WTC11 (cell line): ENCODE measurements around the gene ATP2B2. TPM values are rescaled to one million over a fixed set of nuclear protein-coding genes. Genes with fewer than 3 reads are reported as not detected.

ENCODE experiments used
- ATAC-seq: fragments of 200-7000 bp; cut with Tn5 transposase; 2 replicates; pipeline ENCODE4 v1.10.0; 2021; ENCODE audit warnings: mild to moderate bottlenecking, moderate library complexity
- CTCF ChIA-PET: fragments of 300-600 bp; sonication (Branson Sonifier 250); formaldehyde crosslinking; loops from one replicate; lab custom pipeline; 2021; ENCODE audit warnings: antibody characterized with exemption; lab: Charles Lee
- POLR2A ChIA-PET: fragments of 350-600 bp; sonication (Branson Sonifier 250); formaldehyde crosslinking; loops from one replicate; lab custom pipeline; 2021; ENCODE audit warnings: antibody characterized with exemption; lab: Charles Lee
- DNase-seq: peaks from one replicate; pipeline ENCODE4 v3.0.0; 2021; ENCODE audit warnings: low spot score
- H3K27ac Mint-ChIP-seq: 2 replicates; pipeline ENCODE4 v1.8.0; 2021; ENCODE audit warnings: mixed read lengths
- H3K27me3 Mint-ChIP-seq: 2 replicates; pipeline ENCODE4 v1.8.0; 2021; ENCODE audit warnings: low read depth, mild to moderate bottlenecking, moderate library complexity, mixed read lengths
- H3K36me3 Mint-ChIP-seq: 2 replicates; pipeline ENCODE4 v1.8.0; 2021; ENCODE audit warnings: mixed read lengths
- H3K4me1 Mint-ChIP-seq: 2 replicates; pipeline ENCODE4 v1.8.0; 2022; ENCODE audit warnings: mixed read lengths
- H3K4me3 Mint-ChIP-seq: 2 replicates; pipeline ENCODE4 v1.8.0; 2021; ENCODE audit warnings: mild to moderate bottlenecking, moderate library complexity, mixed read lengths
- H3K9me3 Mint-ChIP-seq: 2 replicates; pipeline ENCODE4 v1.8.0; 2021; ENCODE audit warnings: mixed read lengths
- CBFB ChIP-seq: sonication (generic); formaldehyde crosslinking; IDR thresholded peaks from 2 replicates; pipeline ENCODE4 v1.8.1; 2022; ENCODE audit warnings: mild to moderate bottlenecking, low read depth, missing genetic modification reagents
- EMX1 ChIP-seq: fragments of 250-450 bp; sonication (Bioruptor Pico); IDR thresholded peaks from 2 replicates; pipeline ENCODE4 v1.8.0; 2021; ENCODE audit warnings: mild to moderate bottlenecking
- FOXK1 ChIP-seq: sonication (generic); formaldehyde crosslinking; IDR thresholded peaks from 2 replicates; pipeline ENCODE4 v1.8.0; 2022; ENCODE audit warnings: mild to moderate bottlenecking, moderate library complexity, missing genetic modification reagents
- FOXP1 ChIP-seq: sonication (generic); formaldehyde crosslinking; IDR thresholded peaks from 2 replicates; pipeline ENCODE4 v1.8.0; 2022; ENCODE audit warnings: missing genetic modification reagents, mild to moderate bottlenecking, moderate library complexity, borderline replicate concordance
- GABPB1 ChIP-seq: sonication (generic); formaldehyde crosslinking; IDR thresholded peaks from 2 replicates; pipeline ENCODE4 v1.8.1; 2023; ENCODE audit warnings: mild to moderate bottlenecking, missing genetic modification reagents
- KAT7 ChIP-seq: sonication (generic); formaldehyde crosslinking; IDR thresholded peaks from 2 replicates; pipeline ENCODE4 v1.8.1; 2023; ENCODE audit warnings: missing genetic modification reagents, mild to moderate bottlenecking, borderline replicate concordance
- NFE2L1 ChIP-seq: sonication (generic); formaldehyde crosslinking; IDR thresholded peaks from 2 replicates; pipeline ENCODE4 v1.8.1; 2023; ENCODE audit warnings: missing genetic modification reagents
- NFYB ChIP-seq: sonication (generic); formaldehyde crosslinking; conservative IDR thresholded peaks from 2 replicates; pipeline ENCODE4 v1.8.0; 2022; ENCODE audit warnings: low read depth, missing genetic modification reagents
- NR1H2 ChIP-seq: sonication (generic); formaldehyde crosslinking; IDR thresholded peaks from 2 replicates; pipeline ENCODE4 v1.9.0; 2021; ENCODE audit warnings: mild to moderate bottlenecking, moderate library complexity, missing genetic modification reagents
- NR3C1 ChIP-seq: sonication (generic); formaldehyde crosslinking; conservative IDR thresholded peaks from 2 replicates; pipeline ENCODE4 v1.8.1; 2023; ENCODE audit warnings: low read depth, mild to moderate bottlenecking, missing genetic modification reagents
- PRRX2 ChIP-seq: fragments of 250-450 bp; sonication (Bioruptor Pico); IDR thresholded peaks from 2 replicates; pipeline ENCODE4 v1.8.0; 2021; ENCODE audit warnings: mild to moderate bottlenecking
- RORB ChIP-seq: fragments of 250-450 bp; sonication (Bioruptor Pico); IDR thresholded peaks from 2 replicates; pipeline ENCODE4 v1.9.0; 2021; ENCODE audit warnings: mild to moderate bottlenecking
- TCF7 ChIP-seq: sonication (generic); formaldehyde crosslinking; IDR thresholded peaks from 2 replicates; pipeline ENCODE4 v1.8.0; 2022; ENCODE audit warnings: mild to moderate bottlenecking, low read depth, missing genetic modification reagents, moderate library complexity
- TP53 ChIP-seq: sonication (generic); formaldehyde crosslinking; IDR thresholded peaks from 2 replicates; pipeline ENCODE4 v1.8.1; 2023; ENCODE audit warnings: mild to moderate bottlenecking, missing genetic modification reagents
- ZNF232 ChIP-seq: sonication (generic); formaldehyde crosslinking; IDR thresholded peaks from 2 replicates; pipeline ENCODE4 v1.8.0; 2022; ENCODE audit warnings: mild to moderate bottlenecking, missing genetic modification reagents
- ZNF396 ChIP-seq: fragments of 250-450 bp; sonication (Bioruptor Pico); IDR thresholded peaks from 2 replicates; pipeline ENCODE4 v1.8.0; 2021; ENCODE audit warnings: mild to moderate bottlenecking, moderate library complexity, borderline replicate concordance
- ZNF423 ChIP-seq: fragments of 250-450 bp; sonication (Bioruptor Pico); IDR thresholded peaks from 2 replicates; pipeline ENCODE4 v2.1.2; 2022; ENCODE audit warnings: mild to moderate bottlenecking, moderate library complexity
- ZNF671 ChIP-seq: fragments of 250-450 bp; sonication (Bioruptor Pico); IDR thresholded peaks from 2 replicates; pipeline ENCODE4 v1.8.0; 2021; ENCODE audit warnings: mild to moderate bottlenecking
- total RNA-seq: library from RNA; stranded (reverse); gene quantifications from 3 replicates; pipeline ENCODE4 v1.2.3, GENCODE V29; 2021
- TF ChIP-seq, protein P1 (sequence below): fragments of 250-450 bp; sonication (Bioruptor Pico); conservative IDR thresholded peaks from 2 replicates; pipeline ENCODE4 v1.9.0; 2021; ENCODE audit warnings: mild to moderate bottlenecking
- TF ChIP-seq, protein P2 (sequence below): sonication (generic); formaldehyde crosslinking; IDR thresholded peaks from 2 replicates; pipeline ENCODE4 v1.8.1; 2023; ENCODE audit warnings: mild to moderate bottlenecking, missing genetic modification reagents
- TF ChIP-seq, protein P3 (sequence below): sonication (generic); formaldehyde crosslinking; conservative IDR thresholded peaks from 2 replicates; pipeline ENCODE4 v1.8.1; 2022; ENCODE audit warnings: mild to moderate bottlenecking, missing genetic modification reagents
- TF ChIP-seq, protein P4 (sequence below): sonication (generic); formaldehyde crosslinking; IDR thresholded peaks from 2 replicates; pipeline ENCODE4 v1.8.0; 2023; ENCODE audit warnings: missing genetic modification reagents
- TF ChIP-seq, protein P5 (sequence below): sonication (generic); formaldehyde crosslinking; IDR thresholded peaks from 2 replicates; pipeline ENCODE4 v1.8.0; 2023; ENCODE audit warnings: mild to moderate bottlenecking, missing genetic modification reagents

The ATP2B2 gene
- total RNA-seq, 1 experiment from 2014 or later: 0.48 TPM

DNA sequence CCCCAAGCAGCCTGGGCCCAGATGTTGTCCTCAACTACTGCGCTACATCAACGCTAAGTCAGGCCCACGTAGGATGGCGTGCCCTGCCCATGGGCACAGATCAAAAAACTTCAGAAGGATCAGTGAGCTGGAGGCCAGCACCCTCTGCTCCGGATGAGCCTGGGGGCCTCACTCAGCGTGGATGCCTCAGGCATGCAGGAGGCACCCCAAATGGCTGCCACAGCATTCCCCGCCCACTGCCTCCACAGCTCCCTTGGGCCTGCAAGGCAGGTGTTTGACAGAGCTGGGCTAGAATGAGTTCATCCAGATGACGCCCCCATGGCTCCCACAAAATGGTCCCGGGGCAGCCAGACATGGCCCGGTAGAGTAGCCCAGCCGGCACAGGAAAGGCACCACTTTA is 7.1 kb downstream of the ATP2B2 start:
- CTCF ChIA-PET: no interaction called here
- Mint-ChIP-seq H3K27ac (no peak overlapping the region), H3K4me1 (no peaks in the 10 kb centered on the region; the same call in 1 of the 2 replicates)

DNA sequence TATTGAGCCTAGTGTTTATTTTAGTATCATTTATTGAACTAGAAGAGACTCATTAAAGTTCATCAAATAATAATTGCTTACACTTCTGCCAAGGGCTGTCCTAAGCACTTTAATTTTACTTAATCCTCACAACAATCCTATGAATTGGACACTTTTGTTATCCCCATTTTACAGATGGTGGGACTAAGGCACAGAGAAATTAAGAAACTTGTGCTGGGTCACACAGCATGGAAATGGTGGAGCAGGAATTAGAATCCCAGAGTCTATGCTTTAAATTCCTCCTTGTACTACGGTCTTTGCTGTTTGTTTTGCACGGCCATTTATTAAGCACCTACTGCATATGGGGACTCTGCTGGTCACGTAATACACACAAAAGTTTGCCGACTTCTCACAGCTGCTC is 7.9 kb downstream of the ATP2B2 start:
- ChIA-PET CTCF (interaction anchor here (1.1 kb wide), 1 partner anchor 241 kb away, joined by 3 read pairs; no protein-coding TSS in a partner anchor), POLR2A (no interaction called here)
- H3K36me3 Mint-ChIP-seq: no peaks in the 10 kb centered on the region
- H3K27ac Mint-ChIP-seq: no peak overlapping the region
- no peaks in the 10 kb centered on the region for H3K9me3 Mint-ChIP-seq
- no peak overlapping the region for H3K4me3 Mint-ChIP-seq
- no peak for ATAC-seq
- no peaks in the 10 kb centered on the region for H3K27me3 Mint-ChIP-seq
- no peak for DNase-seq
- TF ChIP-seq PRRX2: no peak
- TF ChIP-seq, protein P1, sequence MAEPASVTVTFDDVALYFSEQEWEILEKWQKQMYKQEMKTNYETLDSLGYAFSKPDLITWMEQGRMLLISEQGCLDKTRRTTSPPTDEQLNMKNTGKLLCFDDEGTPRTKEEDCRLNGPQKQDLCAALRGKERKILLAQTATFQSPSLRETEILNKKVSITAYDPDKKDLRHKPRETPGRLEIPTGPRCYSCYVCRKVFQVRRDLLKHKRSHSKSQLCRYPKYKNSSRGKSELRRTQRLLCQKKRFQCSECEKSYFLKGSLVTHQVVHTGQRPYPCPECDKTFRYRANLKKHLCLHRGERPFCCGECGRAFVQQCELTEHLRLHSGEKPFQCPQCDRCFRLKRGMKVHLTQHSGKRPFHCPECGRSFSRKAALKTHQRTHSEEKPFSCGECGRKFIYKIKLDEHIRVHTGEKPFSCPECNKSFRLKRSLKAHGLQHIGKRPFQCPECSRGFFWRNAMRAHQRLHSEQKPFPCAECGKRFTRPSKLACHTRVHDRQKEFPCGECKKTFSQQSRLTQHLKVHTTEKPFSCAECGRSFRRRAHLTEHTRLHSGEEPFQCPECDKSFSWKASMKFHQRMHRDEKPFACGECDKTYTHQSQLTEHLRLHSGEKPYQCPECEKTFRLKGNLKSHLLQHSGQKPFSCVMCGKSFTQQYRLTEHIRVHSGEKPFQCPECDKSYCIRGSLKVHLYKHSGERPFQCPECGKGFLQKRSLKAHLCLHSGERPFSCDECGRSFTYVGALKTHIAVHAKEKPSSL (CRISPR knock-in tag): no peak
- TF ChIP-seq NFE2L1 (CRISPR knock-in tag): no peak
- TF ChIP-seq ZNF671 (CRISPR knock-in tag): no peak
- no peak for TF ChIP-seq TCF7 (CRISPR knock-in tag)
- TF ChIP-seq, protein P2, sequence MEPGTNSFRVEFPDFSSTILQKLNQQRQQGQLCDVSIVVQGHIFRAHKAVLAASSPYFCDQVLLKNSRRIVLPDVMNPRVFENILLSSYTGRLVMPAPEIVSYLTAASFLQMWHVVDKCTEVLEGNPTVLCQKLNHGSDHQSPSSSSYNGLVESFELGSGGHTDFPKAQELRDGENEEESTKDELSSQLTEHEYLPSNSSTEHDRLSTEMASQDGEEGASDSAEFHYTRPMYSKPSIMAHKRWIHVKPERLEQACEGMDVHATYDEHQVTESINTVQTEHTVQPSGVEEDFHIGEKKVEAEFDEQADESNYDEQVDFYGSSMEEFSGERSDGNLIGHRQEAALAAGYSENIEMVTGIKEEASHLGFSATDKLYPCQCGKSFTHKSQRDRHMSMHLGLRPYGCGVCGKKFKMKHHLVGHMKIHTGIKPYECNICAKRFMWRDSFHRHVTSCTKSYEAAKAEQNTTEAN: no peak
- no peak for TF ChIP-seq ZNF232 (CRISPR knock-in tag)
- no peak for TF ChIP-seq CBFB (CRISPR knock-in tag)
- no peak for TF ChIP-seq RORB
- no peak for TF ChIP-seq EMX1
- TF ChIP-seq ZNF423 (CRISPR knock-in tag): no peak
- TF ChIP-seq, protein P3, sequence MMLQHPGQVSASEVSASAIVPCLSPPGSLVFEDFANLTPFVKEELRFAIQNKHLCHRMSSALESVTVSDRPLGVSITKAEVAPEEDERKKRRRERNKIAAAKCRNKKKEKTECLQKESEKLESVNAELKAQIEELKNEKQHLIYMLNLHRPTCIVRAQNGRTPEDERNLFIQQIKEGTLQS: no peak
- no peak for TF ChIP-seq NR3C1
- TF ChIP-seq, protein P4, sequence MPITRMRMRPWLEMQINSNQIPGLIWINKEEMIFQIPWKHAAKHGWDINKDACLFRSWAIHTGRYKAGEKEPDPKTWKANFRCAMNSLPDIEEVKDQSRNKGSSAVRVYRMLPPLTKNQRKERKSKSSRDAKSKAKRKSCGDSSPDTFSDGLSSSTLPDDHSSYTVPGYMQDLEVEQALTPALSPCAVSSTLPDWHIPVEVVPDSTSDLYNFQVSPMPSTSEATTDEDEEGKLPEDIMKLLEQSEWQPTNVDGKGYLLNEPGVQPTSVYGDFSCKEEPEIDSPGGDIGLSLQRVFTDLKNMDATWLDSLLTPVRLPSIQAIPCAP (CRISPR knock-in tag): no peak
- no peak for TF ChIP-seq NFYB (CRISPR knock-in tag)
- TF ChIP-seq ZNF396: no peak
- peaks cover under 1% of the 10 kb centered on the region for H3K4me1 Mint-ChIP-seq

More for the DNA sequence above, 7.1 kb downstream of the ATP2B2 start:
- no peak for DNase-seq
- POLR2A ChIA-PET: no interaction called here
- H3K36me3 Mint-ChIP-seq: no peaks in the 10 kb centered on the region
- ATAC-seq: no peak
- H3K4me3 Mint-ChIP-seq: no peak overlapping the region
- no peaks in the 10 kb centered on the region for H3K9me3 Mint-ChIP-seq
- no peaks in the 10 kb centered on the region for H3K27me3 Mint-ChIP-seq
- TF ChIP-seq KAT7 (CRISPR knock-in tag): no peak
- TF ChIP-seq, protein P5, sequence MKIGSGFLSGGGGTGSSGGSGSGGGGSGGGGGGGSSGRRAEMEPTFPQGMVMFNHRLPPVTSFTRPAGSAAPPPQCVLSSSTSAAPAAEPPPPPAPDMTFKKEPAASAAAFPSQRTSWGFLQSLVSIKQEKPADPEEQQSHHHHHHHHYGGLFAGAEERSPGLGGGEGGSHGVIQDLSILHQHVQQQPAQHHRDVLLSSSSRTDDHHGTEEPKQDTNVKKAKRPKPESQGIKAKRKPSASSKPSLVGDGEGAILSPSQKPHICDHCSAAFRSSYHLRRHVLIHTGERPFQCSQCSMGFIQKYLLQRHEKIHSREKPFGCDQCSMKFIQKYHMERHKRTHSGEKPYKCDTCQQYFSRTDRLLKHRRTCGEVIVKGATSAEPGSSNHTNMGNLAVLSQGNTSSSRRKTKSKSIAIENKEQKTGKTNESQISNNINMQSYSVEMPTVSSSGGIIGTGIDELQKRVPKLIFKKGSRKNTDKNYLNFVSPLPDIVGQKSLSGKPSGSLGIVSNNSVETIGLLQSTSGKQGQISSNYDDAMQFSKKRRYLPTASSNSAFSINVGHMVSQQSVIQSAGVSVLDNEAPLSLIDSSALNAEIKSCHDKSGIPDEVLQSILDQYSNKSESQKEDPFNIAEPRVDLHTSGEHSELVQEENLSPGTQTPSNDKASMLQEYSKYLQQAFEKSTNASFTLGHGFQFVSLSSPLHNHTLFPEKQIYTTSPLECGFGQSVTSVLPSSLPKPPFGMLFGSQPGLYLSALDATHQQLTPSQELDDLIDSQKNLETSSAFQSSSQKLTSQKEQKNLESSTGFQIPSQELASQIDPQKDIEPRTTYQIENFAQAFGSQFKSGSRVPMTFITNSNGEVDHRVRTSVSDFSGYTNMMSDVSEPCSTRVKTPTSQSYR: no peak
- TF ChIP-seq GABPB1 (CRISPR knock-in tag): no peak
- no peak for TF ChIP-seq NR1H2 (CRISPR knock-in tag)
- TF ChIP-seq PRRX2: no peak
- no peak for TF ChIP-seq FOXP1 (CRISPR knock-in tag)
- no peak for TF ChIP-seq TP53
- no peak for TF ChIP-seq FOXK1 (CRISPR knock-in tag)
